GM19467 (cell line): ENCODE results near the gene CYSRT1.
"Not testable (repeated sequence)": the region's sequence is repeated elsewhere in the genome, so short reads cannot be mapped to it uniquely, and the experiment has no call there.

Experiments used
- ATAC-seq: cut with Tn5 transposase; IDR thresholded peaks from one replicate; pipeline ENCODE4 v1.9.1; 2021; ENCODE audit warnings: mild to moderate bottlenecking, moderate library complexity; ENCODE audit not compliant: unreplicated experiment

CYSRT1 gene

DNA sequence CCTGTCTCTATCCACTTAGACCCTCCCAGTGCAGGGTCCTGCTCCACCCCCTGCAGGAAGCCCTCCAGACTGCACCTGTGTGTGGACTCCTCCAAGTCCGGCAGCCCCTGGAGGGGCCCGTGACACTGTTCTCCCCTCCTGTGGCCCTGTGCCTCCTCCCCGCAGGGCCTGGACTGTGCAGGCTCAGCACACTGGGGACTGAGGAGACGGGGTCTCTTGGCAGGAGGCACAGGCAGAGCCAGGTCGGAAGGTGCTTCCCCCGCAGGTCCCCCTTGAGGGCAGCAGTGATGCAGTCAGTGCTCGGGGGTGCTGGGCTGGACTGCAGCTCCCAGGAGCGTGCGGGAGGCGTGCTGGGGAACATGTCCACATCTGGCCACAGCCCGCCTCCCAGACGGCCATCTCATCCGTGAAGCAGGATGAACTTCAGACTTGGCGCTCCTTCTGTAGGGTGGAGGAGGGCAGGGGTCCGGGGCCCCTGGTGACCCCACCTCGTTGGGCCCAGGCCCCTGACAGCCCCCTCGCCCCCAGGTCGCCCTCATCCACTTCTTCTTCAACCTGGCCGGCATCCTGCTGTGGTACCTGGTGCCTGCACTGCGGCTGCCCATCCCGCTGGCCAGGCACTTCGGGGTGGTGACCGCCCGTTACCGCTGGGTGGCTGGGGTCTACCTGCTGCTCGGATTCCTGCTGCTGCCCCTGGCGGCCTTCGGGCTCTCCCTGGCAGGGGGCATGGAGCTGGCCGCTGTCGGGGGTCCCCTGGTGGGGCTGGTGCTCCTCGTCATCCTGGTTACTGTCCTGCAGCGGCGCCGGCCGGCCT, 10.7 kb downstream of the CYSRT1 start:
- ATAC-seq = no peak

- no peak for ATAC-seq
Measured at GRCh38 chr9:137236238-137236935, 11.4 kb downstream of the CYSRT1 start.

- ATAC-seq = no peak
Measured at GRCh38 chr9:137236936-137237421, 12.0 kb downstream of the CYSRT1 start.

GRCh38 chr9:137237759-137238726, 13.1 kb downstream of the CYSRT1 start:
- no peak for ATAC-seq

DNA sequence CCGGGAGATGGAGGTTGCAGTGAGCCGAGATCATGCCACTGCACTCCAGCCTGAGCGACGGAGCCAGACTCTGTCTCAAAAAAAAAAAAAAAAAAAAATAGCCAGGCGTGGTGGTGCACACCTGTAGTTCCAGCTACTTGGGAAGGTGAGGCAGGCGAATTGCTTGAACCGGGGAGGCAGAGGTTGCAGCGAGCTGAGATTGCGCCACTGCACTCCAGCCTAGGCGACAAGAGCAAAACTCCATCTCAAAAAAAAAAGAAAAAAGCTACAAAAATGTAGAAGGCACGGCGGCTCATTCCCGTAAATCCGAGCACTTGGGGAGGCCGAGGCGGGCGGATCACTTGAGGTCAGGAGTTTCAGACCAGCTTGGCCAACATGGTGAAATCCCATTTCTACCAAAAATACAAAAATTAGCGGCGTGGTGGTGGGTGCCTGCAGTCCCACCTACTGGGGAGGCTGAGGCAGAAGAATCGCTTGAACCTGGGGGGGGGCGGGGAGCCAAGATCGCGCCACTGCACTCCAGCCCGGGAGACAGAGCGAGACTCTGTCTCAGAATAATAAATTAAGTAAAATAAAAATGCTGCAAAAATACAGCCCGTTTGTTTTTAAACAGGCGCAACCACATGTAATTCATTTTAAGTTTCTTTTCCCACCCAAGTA, 14.7 kb downstream of the CYSRT1 start:
- not testable (repeated sequence) for ATAC-seq

GRCh38 chr9:137240318-137240840, 15.4 kb downstream of the CYSRT1 start:
- peak; percentile 16 for ATAC-seq

- peak; percentile 67 for ATAC-seq
Measured at GRCh38 chr9:137240841-137241489, 16.0 kb downstream of the CYSRT1 start, which contains the start of gene TUBB4B. TSS of gene TUBB4B (plus strand) at chr9:137241287. CDS start at chr9:137241361, 74 bp downstream.

- peak; percentile 3 for ATAC-seq
Measured at GRCh38 chr9:137241490-137242268, 16.7 kb downstream of the CYSRT1 start.

GRCh38 chr9:137242269-137243203, 17.6 kb downstream of the CYSRT1 start:
- ATAC-seq = no peak

DNA sequence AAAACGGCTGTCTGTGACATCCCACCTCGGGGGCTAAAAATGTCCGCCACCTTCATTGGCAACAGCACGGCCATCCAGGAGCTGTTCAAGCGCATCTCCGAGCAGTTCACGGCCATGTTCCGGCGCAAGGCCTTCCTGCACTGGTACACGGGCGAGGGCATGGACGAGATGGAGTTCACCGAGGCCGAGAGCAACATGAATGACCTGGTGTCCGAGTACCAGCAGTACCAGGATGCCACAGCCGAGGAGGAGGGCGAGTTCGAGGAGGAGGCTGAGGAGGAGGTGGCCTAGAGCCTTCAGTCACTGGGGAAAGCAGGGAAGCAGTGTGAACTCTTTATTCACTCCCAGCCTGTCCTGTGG, 18.3 kb downstream of the CYSRT1 start:
- not testable (repeated sequence) for ATAC-seq

DNA sequence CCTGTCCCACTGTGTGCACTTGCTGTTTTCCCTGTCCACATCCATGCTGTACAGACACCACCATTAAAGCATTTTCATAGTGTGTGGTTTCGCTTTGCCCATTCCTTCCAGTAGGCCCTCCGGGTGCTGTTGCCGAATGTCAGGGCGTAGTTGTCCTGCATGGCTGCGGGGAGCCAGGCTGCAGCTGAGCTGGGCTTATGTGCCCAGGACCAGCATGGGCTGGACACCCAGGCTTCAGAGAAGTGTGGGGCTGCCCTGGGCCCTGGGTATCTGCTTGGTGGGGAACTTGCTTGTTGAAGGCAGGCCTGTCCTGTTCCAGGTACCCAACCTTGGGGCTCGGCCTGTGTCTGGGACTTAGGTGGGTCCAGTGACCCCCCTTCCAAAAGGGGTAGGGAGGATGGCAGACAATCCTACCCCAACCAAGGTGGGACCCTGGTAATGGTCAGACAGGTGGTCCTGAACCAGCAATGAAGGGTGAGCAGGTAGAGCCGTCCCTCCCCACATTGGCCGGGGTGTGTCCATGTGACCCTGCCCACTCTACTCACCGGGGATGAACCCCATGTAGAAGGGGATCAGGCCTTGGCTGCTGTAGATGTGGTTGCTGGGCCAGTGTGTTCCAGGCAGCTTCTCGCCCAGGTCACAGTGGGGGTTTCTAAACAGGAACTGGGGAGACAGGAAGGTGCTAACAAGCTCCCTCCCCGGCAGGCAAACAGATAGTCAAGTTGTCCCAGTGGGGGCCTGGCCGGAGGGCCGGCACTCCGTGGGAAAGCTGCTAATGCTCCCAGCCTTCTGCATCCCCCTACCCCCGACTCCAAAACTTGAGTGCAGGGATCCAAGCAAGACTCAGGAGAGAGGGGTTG, 18.9 kb downstream of the CYSRT1 start:
- ATAC-seq = no peak

DNA sequence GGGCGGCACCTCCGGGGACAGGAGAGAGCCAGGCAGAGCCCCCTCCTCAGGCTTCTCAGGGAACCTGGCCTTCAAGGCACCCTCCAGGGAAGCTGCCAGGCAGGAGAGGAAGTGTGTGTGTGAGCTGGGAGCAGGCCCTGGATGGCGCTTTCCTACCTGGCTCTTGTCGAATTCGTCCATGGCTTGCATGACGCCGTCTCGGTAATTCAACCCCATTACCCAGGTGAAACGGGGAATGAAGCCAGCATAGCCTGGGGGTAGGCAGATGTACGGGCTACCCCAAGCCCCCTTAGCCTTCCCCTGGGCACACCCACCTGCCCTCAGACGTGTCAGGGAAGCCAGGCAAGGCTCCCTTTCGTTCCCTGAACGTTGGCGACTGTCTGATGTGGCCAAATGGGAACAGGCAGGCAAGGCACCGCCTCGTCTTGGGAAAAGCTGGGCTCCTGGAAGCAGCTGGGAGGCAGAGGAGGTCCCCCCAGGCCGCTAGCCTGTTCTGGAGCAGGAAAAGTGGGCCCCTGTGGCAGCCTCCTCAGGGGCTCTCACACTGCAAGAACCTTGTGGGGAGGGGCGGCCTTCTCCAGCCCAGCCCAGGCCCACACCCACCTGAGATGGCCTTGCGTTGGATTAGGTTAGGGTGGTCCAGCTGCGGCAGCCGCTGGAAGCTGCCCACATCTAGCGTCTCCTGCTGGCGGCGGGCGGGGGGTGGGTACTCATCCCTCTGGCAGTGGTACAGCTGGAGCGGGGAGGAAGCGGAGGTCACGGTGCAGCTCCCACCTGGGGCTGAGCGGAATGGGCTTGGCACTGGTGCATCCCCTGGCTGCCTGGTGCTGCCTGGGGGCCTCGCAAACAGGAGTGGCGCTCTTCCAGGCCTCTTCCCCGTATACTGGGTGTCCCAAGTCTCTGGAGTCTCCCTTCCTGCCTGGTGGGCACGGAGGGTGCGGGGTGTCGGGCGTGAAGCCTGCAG, 19.8 kb downstream of the CYSRT1 start:
- ATAC-seq = no peak

DNA sequence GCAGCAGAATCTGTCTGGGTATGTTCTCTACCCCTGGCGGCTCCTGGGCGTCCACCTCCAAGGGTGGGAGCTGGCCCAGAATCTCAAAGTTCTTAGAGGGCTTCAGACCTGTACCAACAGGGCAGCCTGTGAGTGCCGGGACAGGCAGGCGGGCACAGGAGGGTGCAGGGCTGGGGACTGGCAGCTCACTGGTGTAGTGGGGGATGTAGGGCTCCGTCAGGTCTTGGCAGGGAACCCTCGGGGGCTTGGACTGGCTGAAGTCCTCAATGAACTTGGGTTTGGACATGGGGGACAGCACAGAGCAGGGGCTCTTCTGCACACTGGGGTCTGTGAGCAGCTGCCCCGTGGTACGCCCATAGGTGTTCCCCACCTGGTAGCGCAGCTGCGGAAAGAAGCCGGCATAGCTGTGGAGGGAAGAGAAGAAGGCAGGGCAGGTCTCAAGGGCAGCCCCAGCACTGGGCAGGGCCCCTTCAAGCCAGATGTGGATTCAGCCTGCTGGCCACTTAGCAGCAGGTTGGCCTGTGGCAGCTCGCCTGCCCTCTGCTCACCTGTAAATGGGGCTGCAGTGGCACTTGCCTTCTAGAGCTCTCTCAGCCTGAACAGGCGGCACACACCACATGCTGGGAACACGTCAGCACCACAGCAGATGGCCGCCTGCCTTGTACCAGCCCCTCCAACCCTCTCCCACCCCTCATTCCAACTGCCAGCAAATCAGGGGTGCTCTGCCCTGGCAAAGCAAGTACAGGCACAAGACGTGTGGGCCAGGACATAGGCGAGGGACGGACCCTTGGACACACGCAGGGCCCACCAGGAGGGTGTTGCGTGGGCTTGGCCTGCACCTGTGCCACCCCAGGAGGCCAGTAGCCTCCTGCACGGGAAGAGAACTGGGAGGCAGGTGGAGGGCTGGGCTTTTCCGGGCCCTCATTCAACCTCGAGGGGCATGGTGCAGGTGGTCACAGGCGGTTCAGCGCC, 20.8 kb downstream of the CYSRT1 start:
- no peak for ATAC-seq

DNA sequence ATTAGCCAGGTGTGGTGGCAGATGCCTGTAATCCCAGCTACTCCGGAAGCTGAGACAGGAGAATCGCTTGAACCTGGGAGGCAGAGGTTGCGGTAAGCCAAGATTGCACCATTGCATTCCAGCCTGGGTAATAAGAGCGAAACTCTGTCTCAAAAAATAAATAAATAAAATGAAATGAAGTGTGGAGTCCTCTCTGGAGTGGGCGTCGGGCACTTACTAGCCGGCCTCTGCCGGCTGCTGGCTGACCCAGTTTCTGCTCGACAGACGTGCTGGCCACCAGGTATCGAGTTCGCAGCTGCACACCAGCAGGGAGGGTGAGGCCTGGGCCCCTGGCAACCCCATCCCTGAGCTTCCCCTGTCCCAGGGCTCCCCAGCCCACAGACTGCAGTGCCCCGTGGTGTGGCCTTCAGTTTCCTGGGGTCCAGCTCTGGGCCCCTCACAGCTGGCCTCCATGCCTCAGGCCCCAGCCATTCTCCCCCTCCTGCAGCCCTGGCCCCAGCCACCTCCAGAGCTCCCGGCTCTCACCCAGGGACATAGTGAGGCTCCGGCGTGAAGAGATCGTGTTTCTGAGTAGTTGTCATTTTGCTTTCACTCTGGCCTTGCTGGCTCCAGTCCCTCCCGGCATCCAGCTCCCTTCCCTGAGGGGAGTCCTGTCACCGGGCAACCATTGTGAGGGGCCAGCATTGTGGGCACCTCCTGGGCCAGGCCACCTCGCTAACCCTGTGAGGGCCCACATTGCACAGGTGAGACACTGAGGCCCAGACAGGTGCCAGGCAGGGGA, 22.4 kb downstream of the CYSRT1 start:
- no peak for ATAC-seq
